ENCODE measurements around the gene CORIN. TPM values are rescaled to one million over a fixed set of nuclear protein-coding genes. Genes with fewer than 3 reads are reported as not detected.
"Not testable (repeated sequence)": the region's sequence is repeated elsewhere in the genome, so short reads cannot be mapped to it uniquely, and the experiment has no call there.

The CORIN gene
- total RNA-seq, 6 experiments from 2014 or later, result 0.12 to 0.44 (median 0.16) TPM; not detected in 1

- Histone ChIP-seq H3K27ac (no peak overlapping the region), H3K27me3 (no peaks in the 10 kb centered on the region), H3K36me3 (no peaks in the 10 kb centered on the region), H3K9me3 (no peaks in the 10 kb centered on the region), H3K4me1 (peaks cover 0 to 23% (median 7%) of the 10 kb centered on the region in 4 donors), H3K4me3 (no peak overlapping the region)
- TF ChIP-seq POLR2A (IDR thresholded peaks at IDR 0.05), result no peak
- TF ChIP-seq, protein P1, sequence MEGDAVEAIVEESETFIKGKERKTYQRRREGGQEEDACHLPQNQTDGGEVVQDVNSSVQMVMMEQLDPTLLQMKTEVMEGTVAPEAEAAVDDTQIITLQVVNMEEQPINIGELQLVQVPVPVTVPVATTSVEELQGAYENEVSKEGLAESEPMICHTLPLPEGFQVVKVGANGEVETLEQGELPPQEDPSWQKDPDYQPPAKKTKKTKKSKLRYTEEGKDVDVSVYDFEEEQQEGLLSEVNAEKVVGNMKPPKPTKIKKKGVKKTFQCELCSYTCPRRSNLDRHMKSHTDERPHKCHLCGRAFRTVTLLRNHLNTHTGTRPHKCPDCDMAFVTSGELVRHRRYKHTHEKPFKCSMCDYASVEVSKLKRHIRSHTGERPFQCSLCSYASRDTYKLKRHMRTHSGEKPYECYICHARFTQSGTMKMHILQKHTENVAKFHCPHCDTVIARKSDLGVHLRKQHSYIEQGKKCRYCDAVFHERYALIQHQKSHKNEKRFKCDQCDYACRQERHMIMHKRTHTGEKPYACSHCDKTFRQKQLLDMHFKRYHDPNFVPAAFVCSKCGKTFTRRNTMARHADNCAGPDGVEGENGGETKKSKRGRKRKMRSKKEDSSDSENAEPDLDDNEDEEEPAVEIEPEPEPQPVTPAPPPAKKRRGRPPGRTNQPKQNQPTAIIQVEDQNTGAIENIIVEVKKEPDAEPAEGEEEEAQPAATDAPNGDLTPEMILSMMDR (IDR thresholded peaks at IDR 0.05), result no peak
- intact Hi-C loops (cut with DNase I), result no loop called here
- 83% methylated on average over 6 of the region's 6 CpGs for WGBS (ENCODE audit: insufficient coverage, low coverage, low lambda C conversion rate, missing lambda C conversion rate)
- no peak for DNase-seq
- ATAC-seq, result no peak
These were observed 124.6 kb downstream of the CORIN start for GRCh38 chr4:47713129-47713834.

- TF ChIP-seq POLR2A (IDR thresholded peaks at IDR 0.05), result no peak
- TF ChIP-seq, protein P1 (IDR thresholded peaks at IDR 0.05), result no peak
- no peaks in the 10 kb centered on the region for H3K27me3 ChIP-seq
- no peak overlapping the region for H3K27ac ChIP-seq
- H3K36me3 ChIP-seq, result no peaks in the 10 kb centered on the region
- H3K4me1 ChIP-seq, result peaks cover 0 to 23% (median 5%) of the 10 kb centered on the region in 4 donors
- WGBS (ENCODE audit: insufficient coverage, low coverage, low lambda C conversion rate, missing lambda C conversion rate), result 73% methylated on average over 3 of the region's 3 CpGs
- H3K4me3 ChIP-seq, result no peak overlapping the region
- ATAC-seq (no peak), DNase-seq (no peak)
- H3K9me3 ChIP-seq, result no peaks in the 10 kb centered on the region
- intact Hi-C loops (cut with DNase I), result no loop called here
These were observed 126.2 kb downstream of the CORIN start for GRCh38 chr4:47711646-47712045.

DNA sequence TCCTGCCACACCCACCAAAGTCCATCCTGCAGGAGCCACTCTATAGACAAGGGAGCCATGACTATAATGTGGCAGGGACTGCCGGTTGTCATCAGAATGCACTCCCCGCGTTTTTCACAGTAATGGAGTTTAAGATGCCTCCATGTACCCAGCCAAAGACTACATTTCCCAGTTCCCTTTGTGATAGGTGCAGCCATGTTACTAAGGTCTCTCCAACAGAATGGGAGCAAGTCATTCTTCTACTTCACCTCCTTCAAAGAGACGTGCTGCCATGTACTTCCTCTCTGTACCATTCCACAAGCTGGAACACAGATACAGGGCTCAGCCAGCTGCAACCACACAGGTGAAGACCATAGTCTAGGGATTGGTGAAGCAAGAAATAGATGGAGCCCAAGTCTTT lies 126.7 kb downstream of the CORIN start:
- Histone ChIP-seq H3K27ac (no peak overlapping the region), H3K27me3 (no peaks in the 10 kb centered on the region), H3K4me3 (no peak overlapping the region), H3K9me3 (no peaks in the 10 kb centered on the region), H3K36me3 (no peaks in the 10 kb centered on the region), H3K4me1 (peaks cover 0 to 24% (median 3%) of the 10 kb centered on the region in 4 donors)
- 75% methylated on average over 4 of the region's 4 CpGs for WGBS (ENCODE audit: insufficient coverage, low coverage, low lambda C conversion rate, missing lambda C conversion rate)
- intact Hi-C loops (cut with DNase I), result no loop called here
- no peak for TF ChIP-seq POLR2A (IDR thresholded peaks at IDR 0.05)
- TF ChIP-seq, protein P1 (IDR thresholded peaks at IDR 0.05), result no peak
- ATAC-seq (no peak), DNase-seq (no peak)

DNA sequence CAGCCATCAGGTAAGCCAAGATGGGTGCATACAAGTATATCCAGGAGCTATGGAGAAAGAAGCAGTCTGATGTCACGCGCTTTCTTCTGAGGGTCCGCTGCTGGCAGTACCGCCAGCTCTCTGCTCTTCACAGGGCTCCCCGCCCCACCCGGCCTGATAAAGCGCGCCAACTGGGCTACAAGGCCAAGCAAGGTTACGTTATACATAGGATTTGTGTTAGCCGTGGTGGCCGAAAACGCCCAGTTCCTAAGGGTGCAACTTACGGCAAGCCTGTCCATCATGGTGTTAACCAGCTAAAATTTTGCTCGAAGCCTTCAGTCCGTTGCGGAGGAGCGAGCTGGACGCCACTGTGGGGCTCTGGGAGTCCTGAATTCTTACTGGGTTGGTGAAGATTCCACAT lies 131.5 kb downstream of the CORIN start:
- intact Hi-C loops (cut with DNase I), result loop anchor here in 1 of 2 donors (10.0 kb wide), 1 partner anchor 128 kb away; the partner anchor contains the start of gene CORIN
- not testable (repeated sequence) for ATAC-seq
- 95% methylated on average over 4 of the region's 18 CpGs for WGBS (ENCODE audit: insufficient coverage, low coverage, low lambda C conversion rate, missing lambda C conversion rate)

GRCh38 chr4:47705326-47705981 lies 132.4 kb downstream of the CORIN start:
- peak; percentile 52 to 67 (median 60) for ATAC-seq
- Histone ChIP-seq H3K36me3 (no peaks in the 10 kb centered on the region), H3K4me1 (peaks cover 0 to 23% (median 4%) of the 10 kb centered on the region in 4 donors), H3K27me3 (no peaks in the 10 kb centered on the region), H3K27ac (peak overlapping the region; percentile 5 to 86 (median 83)), H3K4me3 (peak overlapping the region; percentile 13 to 46 (median 31)), H3K9me3 (no peaks in the 10 kb centered on the region)
- TF ChIP-seq POLR2A (IDR thresholded peaks at IDR 0.05), result no peak
- TF ChIP-seq, protein P1 (IDR thresholded peaks at IDR 0.05), result peak; percentile 42 to 74 (median 52)
- intact Hi-C loops (cut with DNase I), result loop anchor here in 1 of 2 donors (10.0 kb wide), 1 partner anchor 129 kb away; the partner anchor contains the start of gene CORIN
- WGBS (ENCODE audit: insufficient coverage, low coverage, low lambda C conversion rate, missing lambda C conversion rate), result 13% methylated on average over 7 of the region's 7 CpGs
- no peak for DNase-seq

More for the DNA sequence above, 131.5 kb downstream of the CORIN start:
- peak overlapping the region in 1 of 3 donors; percentile 31 for H3K4me3 ChIP-seq
- DNase-seq, H3K27ac ChIP-seq, H3K27me3 ChIP-seq, H3K36me3 ChIP-seq, H3K9me3 ChIP-seq: not testable (repeated sequence)
- peaks cover 0 to 23% (median 4%) of the 10 kb centered on the region in 4 donors for H3K4me1 ChIP-seq
